HepG2 (cell line): ENCODE results near the gene GABBR2. TPM values are rescaled to one million over a fixed set of nuclear protein-coding genes. Genes with fewer than 3 reads are reported as not detected.

Experiments
- AKNA ChIP-seq: sonication (generic); formaldehyde crosslinking; IDR thresholded peaks from 2 replicates; pipeline ENCODE4 v1.4.0; 2020; ENCODE audit warnings: missing genetic modification reagents, borderline replicate concordance
- CCAR2 ChIP-seq: fragments of 200-400 bp; formaldehyde crosslinking; optimal IDR thresholded peaks from 2 replicates; pipeline ENCODE3; 2018; ENCODE audit warnings: low read depth, mild to moderate bottlenecking, low read length, moderate library complexity
- CEBPB ChIP-seq: IDR thresholded peaks from 2 replicates; pipeline ENCODE4 v1.6.1; 2011; ENCODE audit warnings: low read depth, low read length, improper control_type of control experiment, borderline replicate concordance
- HDAC2 ChIP-seq: sonication (generic); formaldehyde crosslinking; IDR thresholded peaks from 2 replicates; pipeline ENCODE4 v1.4.0; 2020; ENCODE audit warnings: missing genetic modification reagents
- PAXIP1 ChIP-seq: sonication (generic); formaldehyde crosslinking; conservative IDR thresholded peaks from 2 replicates; pipeline ENCODE4 v1.4.0; 2020; ENCODE audit warnings: mild to moderate bottlenecking, missing genetic modification reagents, moderate library complexity
- PHF8 ChIP-seq: sonication (generic); formaldehyde crosslinking; IDR thresholded peaks from 2 replicates; pipeline ENCODE4 v1.5.0; 2020; ENCODE audit warnings: missing genetic modification reagents
- RARA ChIP-seq: IDR thresholded peaks from 2 replicates; pipeline ENCODE4 v1.6.1; 2016; ENCODE audit warnings: missing genetic modification reagents, missing compliant biosample characterization
- ZNF124 ChIP-seq: sonication (generic); formaldehyde crosslinking; IDR thresholded peaks from 2 replicates; pipeline ENCODE4 v1.4.0; 2020; ENCODE audit warnings: missing genetic modification reagents
- ZNF207 ChIP-seq: fragments of 450-650 bp; IDR thresholded peaks from 2 replicates; pipeline ENCODE4 v1.6.1; 2016; ENCODE audit warnings: antibody characterized with exemption, borderline replicate concordance
- ZNF513 ChIP-seq: sonication (generic); formaldehyde crosslinking; conservative IDR thresholded peaks from 2 replicates; pipeline ENCODE4 v1.5.0; 2020; ENCODE audit warnings: missing genetic modification reagents
- ZNF660 ChIP-seq: sonication (generic); formaldehyde crosslinking; IDR thresholded peaks from 2 replicates; pipeline ENCODE4 v1.5.1; 2020; ENCODE audit warnings: mild to moderate bottlenecking, low read depth, missing genetic modification reagents, borderline replicate concordance
- ZNF879 ChIP-seq: sonication (generic); formaldehyde crosslinking; IDR thresholded peaks from 2 replicates; pipeline ENCODE4 v1.8.1; 2023; ENCODE audit warnings: missing genetic modification reagents
- polyA plus RNA-seq, 8 experiments: library from polyadenylated mRNA; depleted of rRNA in 3 of 8; stranded (reverse) in 7 of 8; unstranded in 1 of 8; fragments of >200 nt; fragmentation: Illumina TruSeq in 4 of 8; extraction: Trizol in 4 of 8; gene quantifications; 2 replicates each; pipeline versions ENCODE4 v1.2.1 to v1.2.3, GENCODE V29; 2011 to 2016; ENCODE audit warnings: low read depth in 4 of 8, missing spikeins in 1 of 8, mixed read lengths in 1 of 8; ENCODE audit not compliant: insufficient read depth in 1 of 8
- total RNA-seq, 5 experiments: library from RNA; depleted of rRNA; stranded (reverse); fragments of >200 nt; fragmentation: Illumina TruSeq; extraction: Trizol; gene quantifications; 2 replicates each; pipeline ENCODE4 v1.2.3, GENCODE V29; 2016; ENCODE audit warnings: low read depth in 1 of 5
- TF ChIP-seq, protein P1 (sequence below): sonication (generic); formaldehyde crosslinking; IDR thresholded peaks from 2 replicates; pipeline ENCODE4 v1.4.0; 2020; ENCODE audit warnings: missing genetic modification reagents
- TF ChIP-seq, protein P2 (sequence below): sonication (generic); formaldehyde crosslinking; IDR thresholded peaks from 2 replicates; pipeline ENCODE4 v1.4.0; 2020; ENCODE audit warnings: missing genetic modification reagents, borderline replicate concordance

Gene GABBR2
- total and polyA plus RNA-seq, 2 of the 13 experiments (the other 11 are each of a cell fraction or from before 2014, with no cell fraction given): 0.02 TPM; not detected in 1

DNA sequence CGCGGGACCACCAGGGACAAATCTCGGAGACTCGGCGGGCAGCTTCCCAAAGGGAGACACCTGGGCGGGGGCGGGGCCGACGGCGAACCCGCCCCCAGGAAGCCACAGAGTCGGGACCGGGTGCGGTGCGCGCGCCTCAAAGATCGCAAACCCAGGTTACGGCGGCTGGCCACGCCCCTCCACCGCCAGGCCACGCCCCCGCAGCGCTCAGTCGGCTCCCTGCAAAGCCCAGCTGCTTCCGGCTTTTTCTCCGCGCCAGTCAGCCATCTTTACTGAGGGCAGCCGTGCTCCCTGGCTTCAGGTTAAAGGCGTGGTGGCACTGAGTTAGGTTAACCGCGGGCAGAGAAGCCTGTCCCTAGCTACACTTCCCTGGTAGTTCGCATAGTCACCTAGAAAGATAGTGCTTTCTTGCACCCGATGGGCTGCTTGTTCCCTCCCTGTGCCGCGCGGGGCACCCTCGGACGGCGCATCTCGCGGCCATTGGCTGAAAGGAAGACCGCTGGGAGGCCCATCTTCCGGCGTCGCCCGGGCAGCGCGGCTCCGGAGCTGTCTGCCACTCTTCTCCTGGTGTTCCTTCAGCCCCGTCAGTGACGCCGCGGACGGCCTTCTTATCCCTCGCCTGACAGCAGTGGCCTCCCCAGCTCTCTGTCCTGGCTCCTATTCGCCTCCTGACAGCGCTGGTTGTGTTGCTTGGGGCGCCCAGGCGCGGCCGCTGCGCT is 453.0 kb downstream of the GABBR2 start, which contains the start of gene TBC1D2 (continued):
- TF ChIP-seq AKNA (CRISPR knock-in tag): 0 out of 2 replicates have a peak, but pooled peaks have one; percentile 32
- TF ChIP-seq PHF8 (CRISPR knock-in tag): peak; percentile 92
- peak; percentile 25 for TF ChIP-seq RARA (CRISPR knock-in tag)
- TF ChIP-seq CEBPB: no peak
- TF ChIP-seq, protein P1, sequence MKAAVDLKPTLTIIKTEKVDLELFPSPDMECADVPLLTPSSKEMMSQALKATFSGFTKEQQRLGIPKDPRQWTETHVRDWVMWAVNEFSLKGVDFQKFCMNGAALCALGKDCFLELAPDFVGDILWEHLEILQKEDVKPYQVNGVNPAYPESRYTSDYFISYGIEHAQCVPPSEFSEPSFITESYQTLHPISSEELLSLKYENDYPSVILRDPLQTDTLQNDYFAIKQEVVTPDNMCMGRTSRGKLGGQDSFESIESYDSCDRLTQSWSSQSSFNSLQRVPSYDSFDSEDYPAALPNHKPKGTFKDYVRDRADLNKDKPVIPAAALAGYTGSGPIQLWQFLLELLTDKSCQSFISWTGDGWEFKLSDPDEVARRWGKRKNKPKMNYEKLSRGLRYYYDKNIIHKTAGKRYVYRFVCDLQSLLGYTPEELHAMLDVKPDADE: peak; percentile 71; the same call in 1 of the 2 replicates
- 0 out of 2 replicates have a peak, but pooled peaks have one; percentile 77 for TF ChIP-seq ZNF513 (CRISPR knock-in tag)
- no peak; the same call in 1 of the 2 replicates for TF ChIP-seq ZNF124 (CRISPR knock-in tag)
- TF ChIP-seq HDAC2 (CRISPR knock-in tag): no peak
- TF ChIP-seq ZNF660 (CRISPR knock-in tag): no peak
- 0 out of 2 replicates have a peak, but pooled peaks have one; percentile 32 for TF ChIP-seq ZNF879 (CRISPR knock-in tag)
- TF ChIP-seq CCAR2: no peak
- TF ChIP-seq PAXIP1 (CRISPR knock-in tag): peak; percentile 51
- TF ChIP-seq ZNF207: no peak
- TF ChIP-seq, protein P2, sequence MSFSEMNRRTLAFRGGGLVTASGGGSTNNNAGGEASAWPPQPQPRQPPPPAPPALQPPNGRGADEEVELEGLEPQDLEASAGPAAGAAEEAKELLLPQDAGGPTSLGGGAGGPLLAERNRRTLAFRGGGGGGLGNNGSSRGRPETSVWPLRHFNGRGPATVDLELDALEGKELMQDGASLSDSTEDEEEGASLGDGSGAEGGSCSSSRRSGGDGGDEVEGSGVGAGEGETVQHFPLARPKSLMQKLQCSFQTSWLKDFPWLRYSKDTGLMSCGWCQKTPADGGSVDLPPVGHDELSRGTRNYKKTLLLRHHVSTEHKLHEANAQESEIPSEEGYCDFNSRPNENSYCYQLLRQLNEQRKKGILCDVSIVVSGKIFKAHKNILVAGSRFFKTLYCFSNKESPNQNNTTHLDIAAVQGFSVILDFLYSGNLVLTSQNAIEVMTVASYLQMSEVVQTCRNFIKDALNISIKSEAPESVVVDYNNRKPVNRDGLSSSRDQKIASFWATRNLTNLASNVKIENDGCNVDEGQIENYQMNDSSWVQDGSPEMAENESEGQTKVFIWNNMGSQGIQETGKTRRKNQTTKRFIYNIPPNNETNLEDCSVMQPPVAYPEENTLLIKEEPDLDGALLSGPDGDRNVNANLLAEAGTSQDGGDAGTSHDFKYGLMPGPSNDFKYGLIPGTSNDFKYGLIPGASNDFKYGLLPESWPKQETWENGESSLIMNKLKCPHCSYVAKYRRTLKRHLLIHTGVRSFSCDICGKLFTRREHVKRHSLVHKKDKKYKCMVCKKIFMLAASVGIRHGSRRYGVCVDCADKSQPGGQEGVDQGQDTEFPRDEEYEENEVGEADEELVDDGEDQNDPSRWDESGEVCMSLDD: no peak; the same call in 1 of the 2 replicates
